PC-3 (cell line): ENCODE data around the gene RIT2. TPM values are rescaled to one million over a fixed set of nuclear protein-coding genes. Genes with fewer than 3 reads are reported as not detected.

Experiments used
- ATAC-seq: fragments of 200-7000 bp; cut with Tn5 transposase; 2 replicates; pipeline ENCODE4 v1.9.1; 2020; ENCODE audit warnings: mild to moderate bottlenecking, moderate library complexity
- BruUV-seq: library from RNA; stranded (reverse); fragments of 400-500 nt; replicated peaks from 2 replicates; lab custom pipeline; 2021; lab: Mats Ljungman, UMichigan
- CTCF ChIA-PET: fragments of 300-600 bp; sonication (Branson Sonifier 250); formaldehyde crosslinking; loops from one replicate; lab custom pipeline; 2022; ENCODE audit warnings: antibody characterized with exemption; lab: Charles Lee
- POLR2A ChIA-PET: fragments of 300-600 bp; sonication (Branson Sonifier 250); formaldehyde crosslinking; loops from one replicate; lab custom pipeline; 2022; ENCODE audit warnings: antibody characterized with exemption; ENCODE audit not compliant: unreplicated experiment; lab: Charles Lee
- DNase-seq: peaks from one replicate; pipeline ENCODE4 v3.0.0-alpha.2; 2015
- H2AFZ ChIP-seq: fragments of 300-600 bp; sonication (generic); 2 replicates; pipeline ENCODE4 v1.6.0; 2016; ENCODE audit warnings: antibody characterized with exemption, low read length
- H3F3A ChIP-seq: fragments of 300-600 bp; sonication (generic); one replicate; pipeline ENCODE4 v1.6.0; 2017; ENCODE audit warnings: antibody characterized with exemption, low read length, control low read depth, mild to moderate bottlenecking; ENCODE audit not compliant: unreplicated experiment
- H3K27ac ChIP-seq: fragments of 300-600 bp; sonication (generic); 2 replicates; pipeline ENCODE4 v1.5.1; 2016; ENCODE audit warnings: mild to moderate bottlenecking, low read length
- H3K27me3 ChIP-seq: fragments of 300-600 bp; sonication (generic); 2 replicates; pipeline ENCODE4 v1.6.1; 2016; ENCODE audit warnings: low read length, mixed read lengths
- H3K36me3 ChIP-seq: fragments of 300-600 bp; sonication (generic); 2 replicates; pipeline ENCODE4 v1.6.1; 2016; ENCODE audit warnings: low read depth, mixed run types, low read length, mixed read lengths
- H3K4me1 ChIP-seq: fragments of 300-600 bp; sonication (generic); 2 replicates; pipeline ENCODE4 v1.5.1; 2016; ENCODE audit warnings: low read length; ENCODE audit not compliant: insufficient read depth
- H3K4me2 ChIP-seq: fragments of 300-600 bp; sonication (generic); 2 replicates; pipeline ENCODE4 v1.6.0; 2016; ENCODE audit warnings: low read length
- H3K4me3 ChIP-seq: fragments of 300-600 bp; sonication (generic); 2 replicates; pipeline ENCODE4 v1.5.1; 2016; ENCODE audit warnings: mild to moderate bottlenecking, low read length, mixed read lengths
- H3K79me2 ChIP-seq: fragments of 300-600 bp; sonication (generic); 2 replicates; pipeline ENCODE4 v1.6.1; 2017; ENCODE audit warnings: low read length, mixed read lengths
- H3K9ac ChIP-seq: fragments of 300-600 bp; sonication (generic); 2 replicates; pipeline ENCODE4 v1.6.0; 2016; ENCODE audit warnings: mild to moderate bottlenecking, low read length
- H3K9me2 ChIP-seq: fragments of 300-600 bp; sonication (generic); replicated peaks from 2 replicates; pipeline ENCODE4 v1.6.1; 2016; ENCODE audit warnings: mixed run types, low read length, mixed read lengths
- H3K9me3 ChIP-seq: fragments of 300-600 bp; sonication (generic); 2 replicates; pipeline ENCODE4 v1.6.1; 2016; ENCODE audit warnings: low read length, mixed read lengths
- H4K20me1 ChIP-seq: fragments of 300-600 bp; sonication (generic); 2 replicates; pipeline ENCODE4 v1.6.1; 2016; ENCODE audit warnings: low read length, mixed read lengths
- EZH2 ChIP-seq: fragments of 300-600 bp; sonication (generic); IDR thresholded peaks from one replicate; pipeline ENCODE4 v1.6.1; 2017; ENCODE audit warnings: antibody characterized with exemption, mild to moderate bottlenecking, low read length; ENCODE audit not compliant: unreplicated experiment
- EZH2phosphoT487 ChIP-seq: fragments of 300-600 bp; sonication (generic); IDR thresholded peaks from 2 replicates; pipeline ENCODE4 v1.6.1; 2018; ENCODE audit warnings: mild to moderate bottlenecking, antibody characterized with exemption, low read length, borderline replicate concordance
- intact Hi-C: fragments of 100-400 bp; cut with micrococcal nuclease; formaldehyde crosslinking; loops from 2 replicates; pipeline ENCODE4 v1.9.0; 2023
- total RNA-seq: library from RNA; depleted of rRNA; stranded (reverse); fragments of >200 nt; gene quantifications from 2 replicates; pipeline ENCODE4 v1.2.3, GENCODE V29; 2014
- TF ChIP-seq, protein P1 (sequence below): fragments of 300-600 bp; sonication (generic); conservative IDR thresholded peaks from 2 replicates; pipeline ENCODE4 v1.5.1; 2017; ENCODE audit warnings: antibody characterized with exemption, low read depth, mild to moderate bottlenecking, low read length

RIT2 gene
- total RNA-seq, 1 experiment from 2014 or later, result not detected

DNA sequence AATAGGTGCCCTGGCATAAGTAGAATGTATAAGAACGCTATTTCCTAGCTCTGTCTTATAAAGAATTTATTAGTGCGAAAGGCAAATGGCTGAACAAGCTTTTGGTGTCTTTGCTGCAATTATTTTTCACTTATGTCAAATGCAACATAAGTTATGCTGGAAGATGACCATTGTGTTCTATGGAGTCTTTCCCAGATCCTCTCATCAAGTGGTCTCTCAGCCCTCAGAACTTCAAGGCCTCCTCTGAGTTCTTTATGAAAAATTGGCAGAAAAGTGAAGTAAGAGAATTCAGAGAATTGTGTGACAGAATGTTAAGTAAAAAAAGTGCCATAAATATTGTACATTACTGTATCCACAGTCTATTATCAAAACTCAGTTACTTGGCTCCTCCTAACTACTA, 75.2 kb downstream of the RIT2 start:
- Histone ChIP-seq H3K27ac (no peak overlapping the region), H3K9me2 (no peaks in the 10 kb centered on the region), H3K4me1 (no peaks in the 10 kb centered on the region), H2AFZ (no peak overlapping the region), H3K36me3 (no peaks in the 10 kb centered on the region), H3K9me3 (no peaks in the 10 kb centered on the region), H3K27me3 (no peaks in the 10 kb centered on the region), H3K9ac (no peak overlapping the region), H3K4me3 (no peak overlapping the region), H4K20me1 (no peaks in the 10 kb centered on the region), H3K79me2 (no peaks in the 10 kb centered on the region), H3F3A (no peaks in the 10 kb centered on the region), H3K4me2 (no peak overlapping the region)
- intact Hi-C loops, result no loop called here
- DNase-seq, result no peak
- no peak for ATAC-seq
- no TSS peak for BruUV-seq
- TF ChIP-seq, protein P1, sequence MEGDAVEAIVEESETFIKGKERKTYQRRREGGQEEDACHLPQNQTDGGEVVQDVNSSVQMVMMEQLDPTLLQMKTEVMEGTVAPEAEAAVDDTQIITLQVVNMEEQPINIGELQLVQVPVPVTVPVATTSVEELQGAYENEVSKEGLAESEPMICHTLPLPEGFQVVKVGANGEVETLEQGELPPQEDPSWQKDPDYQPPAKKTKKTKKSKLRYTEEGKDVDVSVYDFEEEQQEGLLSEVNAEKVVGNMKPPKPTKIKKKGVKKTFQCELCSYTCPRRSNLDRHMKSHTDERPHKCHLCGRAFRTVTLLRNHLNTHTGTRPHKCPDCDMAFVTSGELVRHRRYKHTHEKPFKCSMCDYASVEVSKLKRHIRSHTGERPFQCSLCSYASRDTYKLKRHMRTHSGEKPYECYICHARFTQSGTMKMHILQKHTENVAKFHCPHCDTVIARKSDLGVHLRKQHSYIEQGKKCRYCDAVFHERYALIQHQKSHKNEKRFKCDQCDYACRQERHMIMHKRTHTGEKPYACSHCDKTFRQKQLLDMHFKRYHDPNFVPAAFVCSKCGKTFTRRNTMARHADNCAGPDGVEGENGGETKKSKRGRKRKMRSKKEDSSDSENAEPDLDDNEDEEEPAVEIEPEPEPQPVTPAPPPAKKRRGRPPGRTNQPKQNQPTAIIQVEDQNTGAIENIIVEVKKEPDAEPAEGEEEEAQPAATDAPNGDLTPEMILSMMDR, result no peak
- no peak for TF ChIP-seq EZH2
- ChIA-PET POLR2A (no interaction called here), CTCF (no interaction called here)

DNA sequence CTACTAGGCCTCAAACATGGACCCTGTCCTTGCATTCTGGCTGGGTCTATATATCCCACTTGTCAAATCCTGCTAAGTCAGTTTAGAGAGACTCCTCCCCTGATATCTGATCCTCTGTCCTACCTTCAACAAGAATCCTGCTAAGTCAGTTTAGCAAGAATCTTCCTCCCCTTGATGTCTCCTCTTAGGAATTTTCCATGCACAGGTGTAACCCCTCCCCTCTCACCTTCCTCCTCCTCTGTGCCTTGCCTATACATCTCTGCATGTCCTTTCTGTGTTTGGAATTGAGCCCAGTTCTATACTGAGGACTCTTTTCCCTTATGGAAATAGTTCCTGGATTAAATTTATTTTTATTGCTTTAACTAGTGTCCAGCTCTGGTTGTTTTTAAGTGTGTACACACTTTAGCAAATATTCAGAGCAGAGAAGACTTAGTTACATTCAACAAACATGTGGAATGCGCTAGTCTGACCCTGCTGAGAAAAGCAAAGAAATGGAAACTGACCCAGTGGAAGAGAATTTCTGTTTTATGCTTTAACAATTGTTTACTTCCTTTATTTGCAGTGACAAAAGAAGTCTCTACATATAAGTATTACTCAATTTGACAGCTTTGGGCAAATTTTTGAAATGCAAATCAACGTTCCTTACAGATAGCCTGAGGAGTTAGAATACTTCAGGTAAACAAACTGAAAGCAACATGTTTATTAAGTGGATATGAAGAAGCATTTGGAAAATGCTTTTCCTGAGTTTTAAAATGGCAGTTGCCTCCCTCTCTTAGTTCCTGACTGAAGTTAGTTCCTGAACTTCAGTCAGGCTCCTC, 80.6 kb downstream of the RIT2 start:
- Histone ChIP-seq H3K4me3 (no peak overlapping the region), H3K9me2 (no peaks in the 10 kb centered on the region), H3K9me3 (no peaks in the 10 kb centered on the region), H3K36me3 (no peaks in the 10 kb centered on the region), H2AFZ (no peak overlapping the region), H3K79me2 (no peaks in the 10 kb centered on the region), H3K4me2 (no peak overlapping the region), H3F3A (no peaks in the 10 kb centered on the region), H3K27me3 (no peaks in the 10 kb centered on the region), H4K20me1 (no peaks in the 10 kb centered on the region), H3K9ac (no peak overlapping the region), H3K27ac (no peak overlapping the region), H3K4me1 (no peaks in the 10 kb centered on the region)
- intact Hi-C loops, result no loop called here
- POLR2A ChIA-PET, result no interaction called here
- no TSS peak for BruUV-seq
- CTCF ChIA-PET, result no interaction called here
- DNase-seq (peak; percentile 24), ATAC-seq (no peak)
- TF ChIP-seq, protein P1, result no peak
- TF ChIP-seq EZH2phosphoT487 (no peak), EZH2 (no peak)

DNA sequence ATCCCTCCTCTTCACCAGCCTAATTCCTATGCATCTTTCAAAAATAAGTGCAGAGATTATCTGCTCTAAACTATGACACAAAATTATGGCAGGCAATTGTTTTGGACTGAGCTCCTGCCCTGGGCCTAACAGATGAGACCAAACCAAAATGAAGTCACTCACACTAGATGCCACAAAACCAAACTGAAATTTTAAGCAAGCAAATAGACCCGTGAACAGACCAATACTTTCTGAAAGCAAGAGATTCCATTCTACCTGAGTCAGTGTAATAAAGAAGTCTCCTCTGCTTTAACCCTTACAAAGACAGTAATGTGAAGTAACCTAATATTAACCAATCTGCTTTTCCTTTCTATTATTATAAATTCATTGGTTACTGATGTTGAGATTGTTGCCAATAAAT, 84.3 kb downstream of the RIT2 start:
- BruUV-seq, result no TSS peak
- TF ChIP-seq, protein P1, result no peak
- TF ChIP-seq EZH2phosphoT487, result no peak
- no peak for TF ChIP-seq EZH2
- Histone ChIP-seq H3K4me3 (no peak overlapping the region), H3K4me2 (no peak overlapping the region), H3K79me2 (no peaks in the 10 kb centered on the region), H3K9ac (no peak overlapping the region), H4K20me1 (no peaks in the 10 kb centered on the region), H2AFZ (no peak overlapping the region), H3K27ac (no peak overlapping the region), H3K4me1 (no peaks in the 10 kb centered on the region), H3K36me3 (no peaks in the 10 kb centered on the region), H3K9me2 (no peaks in the 10 kb centered on the region), H3F3A (no peaks in the 10 kb centered on the region), H3K27me3 (no peaks in the 10 kb centered on the region), H3K9me3 (no peaks in the 10 kb centered on the region)
- no peak for ATAC-seq
- ChIA-PET POLR2A (no interaction called here), CTCF (no interaction called here)
- no peak for DNase-seq
- intact Hi-C loops, result no loop called here
